Neural progenitor cell (in vitro differentiated cells): ENCODE data around the gene TXNRD1. TPM values are rescaled to one million over a fixed set of nuclear protein-coding genes. Genes with fewer than 3 reads are reported as not detected.

ENCODE experiments used
- DNase-seq: peaks from one replicate; pipeline ENCODE4 v3.0.0-alpha.2; 2016; ENCODE audit warnings: low spot score
- H2AFZ ChIP-seq: fragments of 200-600 bp; sonication (generic); replicated peaks from 2 replicates; pipeline ENCODE4 v1.6.1; 2016; ENCODE audit warnings: antibody characterized with exemption
- H3F3A ChIP-seq: fragments of 200-600 bp; sonication (generic); 2 replicates; pipeline ENCODE4 v1.6.1; 2016; ENCODE audit warnings: antibody characterized with exemption, low read depth
- H3K27ac ChIP-seq: fragments of 200-600 bp; sonication (generic); 2 replicates; pipeline ENCODE4 v1.5.1; 2016; ENCODE audit warnings: mild to moderate bottlenecking
- H3K27me3 ChIP-seq: fragments of 200-600 bp; sonication (generic); 2 replicates; pipeline ENCODE4 v1.6.1; 2016; ENCODE audit warnings: mild to moderate bottlenecking, moderate library complexity
- H3K36me3 ChIP-seq: fragments of 200-600 bp; sonication (generic); 2 replicates; pipeline ENCODE4 v1.5.1; 2016
- H3K4me1 ChIP-seq: fragments of 200-600 bp; sonication (generic); 2 replicates; pipeline ENCODE4 v1.6.1; 2016; ENCODE audit warnings: mixed run types
- H3K4me2 ChIP-seq: fragments of 200-600 bp; sonication (generic); 2 replicates; pipeline ENCODE4 v1.6.1; 2016
- H3K4me3 ChIP-seq: fragments of 200-600 bp; sonication (generic); 2 replicates; pipeline ENCODE4 v1.5.1; 2016
- H3K79me2 ChIP-seq: fragments of 200-600 bp; sonication (generic); 2 replicates; pipeline ENCODE4 v1.6.1; 2016; ENCODE audit warnings: low read depth
- H3K9ac ChIP-seq: fragments of 200-600 bp; sonication (generic); 2 replicates; pipeline ENCODE4 v1.6.1; 2016
- H3K9me3 ChIP-seq: fragments of 200-600 bp; sonication (generic); 2 replicates; pipeline ENCODE4 v1.5.1; 2016; ENCODE audit warnings: low read depth
- H4K20me1 ChIP-seq: fragments of 200-600 bp; sonication (generic); 2 replicates; pipeline ENCODE4 v1.6.1; 2016; ENCODE audit warnings: low read depth
- H3K27ac Mint-ChIP-seq: 3 replicates; pipeline ENCODE4 v1.8.0; 2021; ENCODE audit warnings: mixed read lengths
- H3K27me3 Mint-ChIP-seq: 2 replicates; pipeline ENCODE4 v1.8.0; 2022; ENCODE audit warnings: low read depth, mild to moderate bottlenecking, inconsistent platforms, moderate library complexity, mixed read lengths; ENCODE audit not compliant: insufficient read depth
- H3K36me3 Mint-ChIP-seq: 3 replicates; pipeline ENCODE4 v1.8.0; 2021; ENCODE audit warnings: mixed read lengths
- H3K4me1 Mint-ChIP-seq: 3 replicates; pipeline ENCODE4 v1.8.0; 2021; ENCODE audit warnings: mixed read lengths
- H3K4me3 Mint-ChIP-seq: 3 replicates; pipeline ENCODE4 v1.8.0; 2021; ENCODE audit warnings: mild to moderate bottlenecking, moderate library complexity, mixed read lengths
- H3K9me3 Mint-ChIP-seq: 3 replicates; pipeline ENCODE4 v1.8.0; 2020; ENCODE audit warnings: mixed read lengths
- EZH2 ChIP-seq: fragments of 200-600 bp; sonication (generic); IDR thresholded peaks from 2 replicates; pipeline ENCODE4 v1.6.1; 2017; ENCODE audit warnings: antibody characterized with exemption, mild to moderate bottlenecking, moderate library complexity
- EZH2phosphoT487 ChIP-seq: fragments of 200-600 bp; sonication (generic); IDR thresholded peaks from 2 replicates; pipeline ENCODE4 v1.6.1; 2017; ENCODE audit warnings: antibody characterized with exemption
- total RNA-seq: library from RNA; depleted of rRNA; stranded (reverse); fragments of >200 nt; gene quantifications from 2 replicates; pipeline ENCODE4 v1.2.3, GENCODE V29; 2015; ENCODE audit warnings: low replicate concordance
- TF ChIP-seq, protein P1 (sequence below): fragments of 200-600 bp; sonication (generic); IDR thresholded peaks from 2 replicates; pipeline ENCODE4 v1.5.1; 2017; ENCODE audit warnings: antibody characterized with exemption, mild to moderate bottlenecking

TXNRD1 gene
- total RNA-seq, 1 donor from 2014 or later = 99.8 TPM

DNA sequence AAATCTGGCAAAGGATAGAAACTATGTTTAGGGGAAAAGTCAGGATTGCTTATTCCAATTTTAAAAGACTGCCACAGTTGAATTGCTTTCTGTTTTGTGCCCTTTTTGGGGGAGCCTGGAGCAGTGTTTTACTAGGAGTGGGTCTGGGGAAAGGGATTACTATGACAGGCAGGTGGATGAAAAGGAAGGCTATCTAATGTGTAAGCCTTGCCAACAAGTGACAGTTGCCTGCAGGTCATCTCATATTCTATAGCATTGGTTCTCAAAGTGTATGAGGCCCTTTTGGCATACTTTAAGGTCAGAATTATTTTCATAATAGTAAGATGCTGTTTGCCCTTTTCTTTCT, 92.0 kb downstream of the TXNRD1 start:
- Histone ChIP-seq H3K4me3 (no peak overlapping the region), H2AFZ (no peak overlapping the region), H3K27ac (no peak overlapping the region), H3K36me3 (peaks cover 13% of the 10 kb centered on the region), H3K27me3 (no peaks in the 10 kb centered on the region), H3K4me2 (peak overlapping the region; percentile 14), H3F3A (no peaks in the 10 kb centered on the region), H3K4me1 (peaks cover 13% of the 10 kb centered on the region), H3K79me2 (peaks cover 86% of the 10 kb centered on the region), H3K9ac (no peak overlapping the region), H4K20me1 (peaks cover 43% of the 10 kb centered on the region), H3K9me3 (no peaks in the 10 kb centered on the region)
- peaks cover 13% of the 10 kb centered on the region for H3K4me1 Mint-ChIP-seq
- DNase-seq = no peak
- H3K27ac Mint-ChIP-seq = no peak overlapping the region
- no peak for TF ChIP-seq EZH2
- peaks cover 2% of the 10 kb centered on the region for H3K9me3 Mint-ChIP-seq
- H3K36me3 Mint-ChIP-seq = peaks cover 40% of the 10 kb centered on the region
- H3K27me3 Mint-ChIP-seq = no peaks in the 10 kb centered on the region
- no peak overlapping the region for H3K4me3 Mint-ChIP-seq

DNA sequence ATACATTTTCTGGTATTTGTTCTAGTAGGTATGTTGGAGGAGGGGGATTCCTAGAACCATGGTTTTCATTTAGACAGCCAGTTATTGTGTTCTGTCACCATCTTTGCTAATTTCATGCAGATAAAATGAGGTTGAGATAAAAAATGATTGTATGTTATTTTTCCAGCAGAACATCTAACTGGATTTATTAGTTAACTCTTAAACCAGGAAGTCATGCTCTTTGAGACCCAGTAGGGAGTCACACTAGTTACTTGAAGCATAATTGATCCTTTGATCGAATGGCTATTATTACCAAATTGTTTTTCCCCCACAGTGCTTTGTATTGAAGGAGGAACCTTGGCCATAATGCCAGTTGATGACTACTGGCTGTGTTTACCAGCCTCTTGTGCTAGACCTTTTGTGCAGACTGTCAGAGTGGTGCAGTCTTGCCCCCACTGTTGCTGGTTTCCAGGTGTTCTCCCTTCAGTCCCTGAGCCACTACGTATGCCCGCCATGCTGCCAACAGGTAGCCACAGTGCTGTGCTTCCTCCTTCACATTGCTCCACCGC, 93.9 kb downstream of the TXNRD1 start:
- Histone ChIP-seq H3K27me3 (no peaks in the 10 kb centered on the region), H3K9me3 (no peaks in the 10 kb centered on the region), H3K79me2 (peaks cover 69% of the 10 kb centered on the region), H2AFZ (no peak overlapping the region), H4K20me1 (peaks cover 37% of the 10 kb centered on the region), H3K9ac (no peak overlapping the region), H3K4me2 (no peak overlapping the region), H3K36me3 (peaks cover 31% of the 10 kb centered on the region), H3F3A (no peaks in the 10 kb centered on the region), H3K27ac (no peak overlapping the region), H3K4me3 (no peak overlapping the region), H3K4me1 (peaks cover 13% of the 10 kb centered on the region)
- peaks cover 31% of the 10 kb centered on the region for H3K36me3 Mint-ChIP-seq
- no peaks in the 10 kb centered on the region for H3K27me3 Mint-ChIP-seq
- TF ChIP-seq EZH2phosphoT487 = no peak
- no peak for TF ChIP-seq EZH2
- TF ChIP-seq, protein P1, sequence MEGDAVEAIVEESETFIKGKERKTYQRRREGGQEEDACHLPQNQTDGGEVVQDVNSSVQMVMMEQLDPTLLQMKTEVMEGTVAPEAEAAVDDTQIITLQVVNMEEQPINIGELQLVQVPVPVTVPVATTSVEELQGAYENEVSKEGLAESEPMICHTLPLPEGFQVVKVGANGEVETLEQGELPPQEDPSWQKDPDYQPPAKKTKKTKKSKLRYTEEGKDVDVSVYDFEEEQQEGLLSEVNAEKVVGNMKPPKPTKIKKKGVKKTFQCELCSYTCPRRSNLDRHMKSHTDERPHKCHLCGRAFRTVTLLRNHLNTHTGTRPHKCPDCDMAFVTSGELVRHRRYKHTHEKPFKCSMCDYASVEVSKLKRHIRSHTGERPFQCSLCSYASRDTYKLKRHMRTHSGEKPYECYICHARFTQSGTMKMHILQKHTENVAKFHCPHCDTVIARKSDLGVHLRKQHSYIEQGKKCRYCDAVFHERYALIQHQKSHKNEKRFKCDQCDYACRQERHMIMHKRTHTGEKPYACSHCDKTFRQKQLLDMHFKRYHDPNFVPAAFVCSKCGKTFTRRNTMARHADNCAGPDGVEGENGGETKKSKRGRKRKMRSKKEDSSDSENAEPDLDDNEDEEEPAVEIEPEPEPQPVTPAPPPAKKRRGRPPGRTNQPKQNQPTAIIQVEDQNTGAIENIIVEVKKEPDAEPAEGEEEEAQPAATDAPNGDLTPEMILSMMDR = no peak
- no peak for DNase-seq
- H3K9me3 Mint-ChIP-seq = no peaks in the 10 kb centered on the region
- H3K27ac Mint-ChIP-seq = peak overlapping the region; percentile 16
- peaks cover 13% of the 10 kb centered on the region for H3K4me1 Mint-ChIP-seq
- no peak overlapping the region for H3K4me3 Mint-ChIP-seq

DNA sequence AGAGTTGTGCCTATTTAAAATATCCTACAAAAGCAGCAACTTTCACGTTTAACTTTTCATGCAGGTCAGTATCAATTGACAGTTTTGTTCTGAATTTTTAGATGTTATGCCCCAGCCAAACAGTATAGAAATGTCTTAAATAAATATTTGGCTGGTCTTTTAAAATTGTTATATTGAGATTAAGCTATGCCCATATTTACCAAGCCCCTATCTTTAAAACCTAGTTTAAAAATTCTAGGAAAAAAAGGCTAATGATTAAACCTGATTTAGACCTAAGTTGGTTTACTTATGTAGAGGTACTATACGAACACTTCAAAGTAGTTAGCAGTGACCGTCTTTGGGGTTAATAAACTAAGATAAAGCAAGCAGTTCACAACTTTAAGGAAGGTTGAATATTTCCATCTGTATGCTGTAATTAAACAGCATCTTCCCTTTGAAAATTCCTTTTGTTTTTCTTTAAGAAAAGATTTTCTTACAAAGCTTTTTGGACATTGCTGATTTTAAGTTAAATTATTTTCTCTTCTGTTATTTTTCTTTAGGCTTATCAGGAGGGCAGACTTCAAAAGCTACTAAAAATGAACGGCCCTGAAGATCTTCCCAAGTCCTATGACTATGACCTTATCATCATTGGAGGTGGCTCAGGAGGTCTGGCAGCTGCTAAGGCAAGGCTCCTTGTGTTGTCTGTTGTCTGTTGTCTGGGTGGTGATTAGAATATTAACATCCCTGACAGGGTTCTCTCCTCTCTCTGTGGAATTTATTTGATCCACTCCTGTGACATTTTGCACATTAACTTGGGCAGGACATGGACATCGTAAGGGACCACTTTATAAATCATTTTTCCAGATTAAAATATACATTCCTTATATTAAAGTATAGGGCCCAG, 95.4 kb downstream of the TXNRD1 start:
- no peaks in the 10 kb centered on the region for H3K9me3 Mint-ChIP-seq
- no peak overlapping the region for H3K9ac ChIP-seq
- H3K4me3 ChIP-seq = no peak overlapping the region
- no peaks in the 10 kb centered on the region for H3K27me3 ChIP-seq
- H4K20me1 ChIP-seq = peaks cover 26% of the 10 kb centered on the region
- no peak overlapping the region for H2AFZ ChIP-seq
- no peaks in the 10 kb centered on the region for H3K9me3 ChIP-seq
- H3F3A ChIP-seq = no peaks in the 10 kb centered on the region
- no peak overlapping the region for H3K27ac ChIP-seq
- peaks cover 13% of the 10 kb centered on the region for H3K4me1 Mint-ChIP-seq
- TF ChIP-seq EZH2phosphoT487 = no peak
- TF ChIP-seq EZH2 = no peak
- TF ChIP-seq, protein P1 = no peak
- H3K36me3 ChIP-seq = peaks cover 43% of the 10 kb centered on the region
- peaks cover 31% of the 10 kb centered on the region for H3K36me3 Mint-ChIP-seq
- H3K4me3 Mint-ChIP-seq = no peak overlapping the region
- no peak overlapping the region for H3K4me2 ChIP-seq
- peaks cover 54% of the 10 kb centered on the region for H3K79me2 ChIP-seq
- H3K4me1 ChIP-seq = peaks cover 13% of the 10 kb centered on the region
- DNase-seq = no peak
- no peaks in the 10 kb centered on the region for H3K27me3 Mint-ChIP-seq
- H3K27ac Mint-ChIP-seq = no peak overlapping the region

DNA sequence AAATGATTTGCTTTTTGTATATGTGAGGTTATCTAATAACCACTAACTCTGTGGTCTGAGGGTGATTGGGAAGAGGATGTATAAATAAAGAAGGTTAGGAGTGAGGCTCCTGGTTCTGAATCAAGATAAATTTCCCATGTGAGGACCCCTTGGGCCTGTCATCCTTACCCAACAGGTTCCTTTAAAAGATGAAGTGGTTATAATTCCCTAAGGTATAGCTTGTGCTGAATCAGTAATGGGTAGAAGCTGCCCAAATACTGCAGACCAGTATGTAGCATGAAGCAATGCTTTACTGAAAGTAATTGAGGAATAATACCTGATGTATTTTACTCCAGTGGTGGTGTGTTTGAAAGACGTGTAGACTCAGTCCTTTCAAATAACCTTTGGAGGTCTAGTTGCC, 96.6 kb downstream of the TXNRD1 start:
- no peak overlapping the region for H3K4me3 Mint-ChIP-seq
- TF ChIP-seq EZH2phosphoT487 (no peak), EZH2 (no peak)
- TF ChIP-seq, protein P1 = no peak

More for the DNA sequence above, 96.6 kb downstream of the TXNRD1 start:
- H2AFZ ChIP-seq = no peak overlapping the region
- Mint-ChIP-seq H3K4me1 (peaks cover 11% of the 10 kb centered on the region), H3K36me3 (peaks cover 33% of the 10 kb centered on the region), H3K9me3 (no peaks in the 10 kb centered on the region), H3K27me3 (no peaks in the 10 kb centered on the region), H3K27ac (no peak overlapping the region)
- no peak for DNase-seq
- no peaks in the 10 kb centered on the region for H3F3A ChIP-seq
- no peak overlapping the region for H3K27ac ChIP-seq
- no peak overlapping the region for H3K4me2 ChIP-seq
- H4K20me1 ChIP-seq = peaks cover 15% of the 10 kb centered on the region
- H3K27me3 ChIP-seq = no peaks in the 10 kb centered on the region
- H3K79me2 ChIP-seq = peaks cover 42% of the 10 kb centered on the region
- no peaks in the 10 kb centered on the region for H3K9me3 ChIP-seq
- H3K36me3 ChIP-seq = peaks cover 51% of the 10 kb centered on the region
- no peak overlapping the region for H3K9ac ChIP-seq
- H3K4me3 ChIP-seq = no peak overlapping the region
- H3K4me1 ChIP-seq = peaks cover 2% of the 10 kb centered on the region
